Epithelial cell of esophagus (primary cell): ENCODE results near the gene HAGH.

ENCODE experiments used
- DNase-seq: peaks from one replicate; pipeline ENCODE4 v3.0.0; 2010; ENCODE audit warnings: low read depth
- H3K4me3 ChIP-seq: 2 replicates; pipeline ENCODE4 v1.5.1; 2011; ENCODE audit warnings: mild to moderate bottlenecking, low read length, control low read depth
- CTCF ChIP-seq: IDR thresholded peaks from 2 replicates; pipeline ENCODE4 v1.5.1; 2011; ENCODE audit warnings: low read depth, mild to moderate bottlenecking, low read length, control low read depth, inconsistent platforms; ENCODE audit not compliant: insufficient read depth; ENCODE audit errors: missing control alignments

HAGH gene

GRCh38 chr16:1822801-1823200 lies 3.8 kb downstream of the HAGH start:
- no peak overlapping the region for H3K4me3 ChIP-seq
- DNase-seq, result no peak
- no peak for TF ChIP-seq CTCF

- DNase-seq, result peak; percentile 73
- no peak for TF ChIP-seq CTCF
- no peak overlapping the region for H3K4me3 ChIP-seq
Measured at GRCh38 chr16:1821861-1822611, 4.6 kb downstream of the HAGH start.

- DNase-seq, result no peak
- TF ChIP-seq CTCF, result no peak
- no peak overlapping the region for H3K4me3 ChIP-seq
Measured at GRCh38 chr16:1820946-1821290, 5.7 kb downstream of the HAGH start.

DNA sequence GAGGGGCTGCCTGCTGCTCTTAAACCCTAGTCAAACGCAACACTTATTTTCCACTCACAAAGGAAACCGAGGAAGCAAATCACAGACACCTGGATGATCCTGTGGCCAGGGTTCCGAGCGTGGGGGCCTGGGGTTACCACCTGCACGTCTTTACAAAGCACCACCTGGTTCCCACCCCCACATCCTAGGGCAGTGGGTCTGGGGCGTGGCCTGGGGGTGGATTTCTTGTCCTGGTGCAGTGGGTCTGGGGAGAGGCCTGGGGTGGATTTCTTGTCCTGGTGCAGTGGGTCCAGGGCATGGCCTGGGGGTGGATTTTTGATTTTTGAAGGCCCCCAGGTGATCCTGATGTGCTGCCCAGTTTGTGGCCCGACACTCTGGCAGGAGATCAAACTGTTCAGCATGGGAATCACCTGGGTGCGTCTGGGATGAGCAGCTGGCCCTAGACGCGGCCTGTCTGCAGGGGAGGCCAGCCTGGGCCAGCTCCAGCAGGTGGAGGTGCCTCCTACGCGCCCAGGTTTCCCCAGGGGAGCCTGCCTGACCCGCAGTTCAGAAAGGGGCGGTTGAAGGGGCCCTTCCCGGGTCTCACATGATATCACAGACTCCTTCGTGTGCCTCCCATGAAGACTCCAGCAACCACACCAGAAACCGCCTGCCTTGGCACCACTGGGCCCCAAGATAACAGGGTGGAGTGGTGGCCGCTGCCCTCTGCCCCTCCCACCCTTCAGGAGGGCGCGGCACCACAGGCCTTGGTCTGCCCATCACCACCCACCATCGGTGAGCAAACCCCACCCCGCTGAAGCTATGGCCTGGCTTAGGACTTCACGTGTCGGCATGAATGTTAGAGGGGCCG lies 6.3 kb downstream of the HAGH start:
- TF ChIP-seq CTCF, result no peak
- no peak for DNase-seq
- no peak overlapping the region for H3K4me3 ChIP-seq

- no peak for TF ChIP-seq CTCF
- DNase-seq, result no peak
- no peak overlapping the region for H3K4me3 ChIP-seq
Measured at GRCh38 chr16:1819611-1820010, 7.0 kb downstream of the HAGH start.

DNA sequence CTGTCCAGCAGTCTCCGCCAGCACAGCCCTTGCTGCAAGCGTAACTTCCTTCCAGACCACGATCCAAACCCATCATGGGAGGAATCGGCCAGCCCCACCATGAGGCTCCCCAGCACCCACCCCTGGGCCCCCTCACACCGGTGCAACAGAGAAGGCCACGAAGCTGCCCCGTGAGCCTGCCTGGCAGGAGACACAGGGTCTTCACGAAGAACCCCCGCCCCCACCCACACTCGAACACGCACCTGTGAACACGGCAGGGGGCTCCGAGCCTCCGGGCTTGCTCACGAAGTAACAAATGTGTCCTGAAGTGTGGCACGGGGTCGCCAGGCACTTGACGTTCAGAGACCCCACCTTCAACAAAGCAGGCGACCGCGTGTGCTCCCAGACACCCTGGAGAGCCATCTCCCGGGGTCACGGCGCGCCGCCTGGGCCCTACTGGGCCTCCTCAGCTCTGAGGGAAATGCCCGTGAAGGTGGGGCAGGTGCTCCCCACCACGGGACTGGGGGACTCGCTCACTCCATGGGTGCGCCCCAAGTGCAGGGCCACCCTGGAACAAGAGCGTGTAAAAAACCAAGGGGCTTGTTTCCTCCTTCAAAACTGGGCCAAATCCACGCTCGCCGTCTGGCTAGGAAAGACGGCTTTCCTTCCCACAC lies 7.6 kb downstream of the HAGH start:
- no peak for DNase-seq
- H3K4me3 ChIP-seq, result no peak overlapping the region
- TF ChIP-seq CTCF, result no peak
